ENCODE data around the gene SPRR2F.
"Not testable (repeated sequence)": the region's sequence is repeated elsewhere in the genome, so short reads cannot be mapped to it uniquely, and the experiment has no call there.

SPRR2F gene, protein sequence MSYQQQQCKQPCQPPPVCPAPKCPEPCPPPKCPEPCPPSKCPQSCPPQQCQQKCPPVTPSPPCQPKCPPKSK

DNA sequence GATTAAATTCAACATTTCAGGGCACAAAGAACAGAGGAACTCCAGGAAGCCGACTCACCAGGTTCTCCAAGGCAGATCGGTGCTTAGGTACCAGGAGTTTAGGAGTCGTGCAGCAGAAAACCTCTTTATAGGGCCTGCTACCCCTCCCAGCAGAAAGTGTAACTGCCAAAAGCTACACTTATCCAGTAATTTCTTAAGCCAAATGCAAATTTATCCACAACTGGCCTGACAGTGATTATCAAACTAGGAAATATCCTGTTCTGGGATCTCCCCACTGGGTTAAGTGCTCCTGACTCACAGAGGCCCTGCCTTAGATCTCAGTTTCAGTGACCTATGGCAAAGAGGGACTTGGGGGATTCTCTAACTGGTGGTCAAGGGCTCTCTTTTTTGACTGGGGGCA, at the start of gene SPRR2F:
SPRR2F (minus strand) TSS at position 101 of the 400 bp plus-strand sequence. CDS start 783 bp downstream, outside the sequence.
- no peaks in the 10 kb centered on the region for H3K4me1 ChIP-seq
- no peak within 1 kb of the TSS for H3K4me3 ChIP-seq
- H3K36me3 ChIP-seq (replicated peaks), result no peaks in the 10 kb centered on the region
- in situ Hi-C loops (cut with MboI; ENCODE audit: low sequenced_read_pairs), result no loop called here
- H3K27me3 ChIP-seq (ENCODE audit: low read depth), result no peaks in the 10 kb centered on the region
- no peaks in the 10 kb centered on the region for H3K9me3 ChIP-seq
- DNase-seq (ENCODE audit: low spot score in 2 of 2), result no peak

DNA sequence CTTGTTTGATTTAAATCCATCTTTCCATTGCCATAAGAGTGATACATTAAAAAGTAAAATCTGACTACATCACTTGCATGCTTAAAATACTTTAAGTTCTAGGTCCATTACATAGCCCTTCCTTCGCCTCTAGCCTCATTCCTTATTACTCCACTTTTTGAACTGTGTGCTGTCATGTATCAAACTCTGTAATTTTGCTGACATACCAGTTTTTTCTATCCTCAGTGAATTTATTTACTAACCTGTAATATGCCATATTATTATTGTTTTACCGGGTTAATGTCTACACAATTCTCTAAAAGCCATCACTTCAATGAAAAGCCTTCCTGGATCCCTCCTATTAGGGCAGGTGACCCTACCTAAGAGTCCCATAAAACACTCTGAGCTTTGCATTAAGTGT, 42.2 kb upstream of the SPRR2F start:
- Histone ChIP-seq H3K27me3 (ENCODE audit: low read depth) (peaks cover 4% of the 10 kb centered on the region), H3K4me1 (no peaks in the 10 kb centered on the region), H3K9me3 (no peaks in the 10 kb centered on the region; the same call in 1 of the 2 replicates), H3K4me3 (no peak overlapping the region), H3K36me3 (replicated peaks) (no peaks in the 10 kb centered on the region)
- in situ Hi-C loops (cut with MboI; ENCODE audit: low sequenced_read_pairs), result no loop called here
- no peak for DNase-seq (ENCODE audit: low spot score in 2 of 2)

DNA sequence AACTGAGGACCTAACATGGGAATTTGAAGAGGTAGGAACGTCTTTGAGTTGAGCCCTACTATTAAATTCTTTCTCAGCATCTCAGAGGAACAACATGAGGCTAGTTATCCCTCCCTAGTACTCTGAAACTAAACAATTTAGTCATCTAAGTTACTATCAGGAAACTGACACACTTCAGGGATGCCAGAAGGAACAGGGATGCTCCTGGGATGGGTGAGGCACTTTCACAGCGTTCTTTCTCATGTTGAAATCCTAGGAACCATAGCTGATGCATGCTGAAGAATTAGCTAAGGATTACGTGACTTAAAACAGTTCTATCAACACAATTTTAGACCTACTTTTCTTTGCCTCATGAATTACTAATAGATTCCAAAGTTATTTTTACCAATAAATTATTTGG, 39.2 kb upstream of the SPRR2F start:
- no peak for DNase-seq (ENCODE audit: low spot score in 2 of 2)
- Histone ChIP-seq H3K4me1 (no peaks in the 10 kb centered on the region), H3K4me3 (no peak overlapping the region), H3K27me3 (ENCODE audit: low read depth) (peaks cover 4% of the 10 kb centered on the region), H3K36me3 (replicated peaks) (no peaks in the 10 kb centered on the region), H3K9me3 (no peaks in the 10 kb centered on the region)
- in situ Hi-C loops (cut with MboI; ENCODE audit: low sequenced_read_pairs), result no loop called here

DNA sequence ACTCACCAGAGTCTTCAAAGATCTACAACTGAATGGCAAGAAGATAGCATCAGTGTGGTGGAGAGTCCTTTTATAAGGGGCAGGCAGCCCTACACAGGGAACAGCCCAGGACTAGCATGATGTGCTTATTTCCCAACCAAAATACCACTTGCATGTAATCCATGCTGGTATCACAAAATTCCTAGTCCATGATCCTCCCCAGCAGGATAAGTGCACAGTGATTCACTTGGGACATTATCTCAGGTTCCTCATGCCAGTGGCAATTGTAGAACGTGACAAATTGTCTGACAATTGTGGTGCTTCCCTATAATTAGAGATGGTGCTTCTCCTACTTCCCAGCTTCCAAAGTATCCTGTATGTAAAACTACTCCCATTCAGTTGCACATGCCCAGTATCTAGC, 37.5 kb upstream of the SPRR2F start, which contains the start of gene SPRR2G:
SPRR2G (minus strand) TSS at position 45 of the 400 bp plus-strand sequence. CDS start 780 bp downstream, outside the sequence.
- Histone ChIP-seq H3K4me3 (no peak within 1 kb of the TSS), H3K27me3 (ENCODE audit: low read depth) (peaks cover 4% of the 10 kb centered on the region), H3K9me3 (no peaks in the 10 kb centered on the region), H3K36me3 (replicated peaks) (no peaks in the 10 kb centered on the region), H3K4me1 (no peaks in the 10 kb centered on the region)
- no peak for DNase-seq (ENCODE audit: low spot score in 2 of 2)
- in situ Hi-C loops (cut with MboI; ENCODE audit: low sequenced_read_pairs), result no loop called here

DNA sequence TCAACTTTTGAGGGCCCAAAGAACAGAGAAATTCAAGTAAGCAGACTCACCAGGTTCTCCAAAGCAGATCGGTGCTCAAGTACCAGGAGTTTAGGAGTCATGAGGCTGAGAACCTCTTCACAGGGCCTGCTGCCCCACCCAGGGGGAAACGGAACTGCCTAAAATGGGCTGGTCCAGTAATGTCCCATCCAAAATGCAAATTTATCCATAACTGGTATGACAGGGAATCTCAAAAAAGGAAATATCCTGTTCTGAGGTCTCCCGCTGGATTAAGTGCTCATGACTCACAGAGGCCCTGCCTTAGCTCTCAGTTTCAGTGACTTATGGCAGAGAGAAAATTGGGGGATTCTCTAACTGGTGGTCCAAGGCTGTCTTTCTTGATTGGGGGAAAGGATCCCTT, 28.1 kb upstream of the SPRR2F start:
- Histone ChIP-seq H3K36me3 (replicated peaks) (no peaks in the 10 kb centered on the region), H3K9me3 (no peaks in the 10 kb centered on the region), H3K4me1 (no peaks in the 10 kb centered on the region), H3K4me3 (no peak overlapping the region), H3K27me3 (ENCODE audit: low read depth) (peaks cover 3% of the 10 kb centered on the region; the same call in 1 of the 2 replicates)
- in situ Hi-C loops (cut with MboI; ENCODE audit: low sequenced_read_pairs), result no loop called here
- DNase-seq (ENCODE audit: low spot score in 2 of 2), result no peak

DNA sequence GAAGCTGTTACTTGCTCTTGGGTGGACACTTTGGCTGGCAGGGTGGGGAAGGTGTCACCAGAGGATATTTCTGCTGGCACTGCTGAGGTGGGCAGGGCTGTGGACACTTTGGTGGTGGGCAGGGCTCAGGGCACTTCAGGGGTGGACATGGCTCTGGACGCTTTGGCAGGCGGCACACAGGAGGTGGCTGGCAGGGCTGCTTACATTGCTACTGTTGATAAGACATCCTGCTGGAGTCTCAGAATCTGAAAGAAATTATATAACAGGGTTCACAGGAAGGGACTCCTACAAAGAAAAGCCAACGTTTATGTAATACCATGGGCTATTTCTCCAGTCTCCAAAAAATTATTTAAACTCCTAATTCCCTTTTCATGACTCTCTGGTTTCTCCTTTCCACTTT, 27.2 kb upstream of the SPRR2F start:
- Histone ChIP-seq H3K4me1 (no peaks in the 10 kb centered on the region), H3K4me3 (no peak overlapping the region), H3K27me3 (ENCODE audit: low read depth) (peaks cover 3% of the 10 kb centered on the region; the same call in 1 of the 2 replicates), H3K9me3 (no peaks in the 10 kb centered on the region), H3K36me3 (replicated peaks) (no peaks in the 10 kb centered on the region)
- in situ Hi-C loops (cut with MboI; ENCODE audit: low sequenced_read_pairs), result no loop called here
- DNase-seq (ENCODE audit: low spot score in 2 of 2), result no peak

DNA sequence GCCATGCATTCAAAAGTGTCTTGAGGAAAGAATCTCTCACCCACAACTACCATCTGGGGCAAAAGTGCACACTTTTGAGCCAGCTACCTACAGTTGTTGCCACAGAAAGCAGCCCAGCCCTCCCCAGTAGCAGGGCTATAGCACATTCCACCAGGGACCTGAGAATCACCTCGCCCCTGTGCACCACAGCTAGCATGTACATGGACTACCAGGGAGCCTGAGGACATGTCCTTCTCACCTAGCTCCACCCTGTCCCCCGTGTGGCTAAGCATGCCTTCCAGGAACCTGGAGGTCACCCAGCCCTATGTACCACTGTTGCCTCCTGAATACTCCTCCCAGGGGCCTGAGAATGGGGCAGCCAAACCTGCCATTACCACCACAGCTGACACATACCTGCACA, 20.4 kb upstream of the SPRR2F start:
- no peaks in the 10 kb centered on the region; the same call in 1 of the 2 replicates for H3K27me3 ChIP-seq (ENCODE audit: low read depth)
- in situ Hi-C loops (cut with MboI; ENCODE audit: low sequenced_read_pairs), result no loop called here
- DNase-seq (ENCODE audit: low spot score in 2 of 2), result no peak
- H3K4me3 ChIP-seq, result no peak overlapping the region
- no peaks in the 10 kb centered on the region for H3K36me3 ChIP-seq (replicated peaks)
- H3K9me3 ChIP-seq, result no peaks in the 10 kb centered on the region
- no peaks in the 10 kb centered on the region for H3K4me1 ChIP-seq

DNA sequence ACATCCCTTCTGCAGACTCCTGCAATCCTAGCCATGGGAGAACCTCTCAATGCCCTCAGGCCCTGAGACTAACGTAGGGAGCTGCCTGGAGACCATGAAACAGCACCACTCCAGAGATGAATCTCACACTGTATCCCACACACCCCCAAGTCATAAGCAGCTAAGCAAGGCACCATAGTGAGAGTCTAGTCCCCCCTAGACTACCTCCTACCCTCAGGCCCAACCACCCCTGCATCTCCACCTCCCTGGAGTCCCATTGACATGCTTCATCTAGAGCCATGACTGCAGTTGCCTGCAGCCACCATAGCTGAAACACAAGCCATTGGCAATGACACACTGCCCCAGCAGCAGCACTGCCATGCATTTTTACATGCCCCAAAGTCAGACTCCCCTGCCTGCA, 20.0 kb upstream of the SPRR2F start:
- H3K27me3 ChIP-seq (ENCODE audit: low read depth), result no peaks in the 10 kb centered on the region; the same call in 1 of the 2 replicates
- in situ Hi-C loops (cut with MboI; ENCODE audit: low sequenced_read_pairs), result no loop called here
- H3K9me3 ChIP-seq, result no peaks in the 10 kb centered on the region
- no peaks in the 10 kb centered on the region for H3K4me1 ChIP-seq
- no peaks in the 10 kb centered on the region for H3K36me3 ChIP-seq (replicated peaks)
- DNase-seq (ENCODE audit: low spot score in 2 of 2), result no peak
- no peak overlapping the region for H3K4me3 ChIP-seq

DNA sequence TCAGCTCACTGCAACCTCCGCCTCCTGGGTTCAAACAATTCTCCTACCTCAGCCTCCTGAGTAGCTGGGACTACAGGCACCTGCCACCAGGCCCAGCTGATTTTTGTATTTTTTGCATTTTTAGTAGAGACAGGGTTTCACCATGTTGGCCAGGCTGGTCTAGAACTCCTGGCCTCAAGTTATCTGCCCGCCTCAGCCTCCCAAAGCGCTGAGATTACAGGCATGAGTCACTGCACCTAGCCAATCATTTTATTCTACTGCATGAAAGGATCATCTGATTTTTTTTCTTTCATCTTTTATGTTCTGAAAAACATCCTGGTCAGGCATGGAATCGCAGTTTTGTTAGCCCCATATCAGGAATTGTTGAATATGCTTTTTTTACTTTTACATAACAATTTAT, 15.4 kb upstream of the SPRR2F start:
- H3K27me3 ChIP-seq (ENCODE audit: low read depth); in situ Hi-C loops (cut with MboI; ENCODE audit: low sequenced_read_pairs); H3K36me3 ChIP-seq (replicated peaks); H3K4me1 ChIP-seq; H3K4me3 ChIP-seq; H3K9me3 ChIP-seq; DNase-seq (ENCODE audit: low spot score in 2 of 2): not testable (repeated sequence)

DNA sequence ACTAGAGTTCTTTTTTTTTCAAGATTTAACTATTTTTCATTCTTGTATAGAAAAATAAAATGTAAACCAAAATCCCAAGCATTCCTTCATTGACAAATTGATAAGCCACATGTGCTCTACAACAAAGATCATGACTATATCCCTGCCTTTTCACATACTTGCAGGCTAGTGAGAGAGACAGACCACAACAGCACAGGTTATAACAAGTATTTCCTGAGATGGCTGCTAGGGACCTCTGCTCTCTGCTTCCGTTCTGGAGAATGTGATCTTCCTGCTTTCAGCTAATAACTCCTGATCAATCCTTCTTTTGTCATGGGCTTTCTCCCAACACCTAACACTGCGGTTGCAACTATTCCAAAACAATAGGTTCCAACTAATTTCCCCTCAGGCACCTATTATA, 14.0 kb upstream of the SPRR2F start:
- Histone ChIP-seq H3K9me3 (no peaks in the 10 kb centered on the region), H3K36me3 (replicated peaks) (no peaks in the 10 kb centered on the region), H3K4me3 (no peak overlapping the region), H3K27me3 (ENCODE audit: low read depth) (no peaks in the 10 kb centered on the region), H3K4me1 (no peaks in the 10 kb centered on the region)
- no peak for DNase-seq (ENCODE audit: low spot score in 2 of 2)
- in situ Hi-C loops (cut with MboI; ENCODE audit: low sequenced_read_pairs), result no loop called here

DNA sequence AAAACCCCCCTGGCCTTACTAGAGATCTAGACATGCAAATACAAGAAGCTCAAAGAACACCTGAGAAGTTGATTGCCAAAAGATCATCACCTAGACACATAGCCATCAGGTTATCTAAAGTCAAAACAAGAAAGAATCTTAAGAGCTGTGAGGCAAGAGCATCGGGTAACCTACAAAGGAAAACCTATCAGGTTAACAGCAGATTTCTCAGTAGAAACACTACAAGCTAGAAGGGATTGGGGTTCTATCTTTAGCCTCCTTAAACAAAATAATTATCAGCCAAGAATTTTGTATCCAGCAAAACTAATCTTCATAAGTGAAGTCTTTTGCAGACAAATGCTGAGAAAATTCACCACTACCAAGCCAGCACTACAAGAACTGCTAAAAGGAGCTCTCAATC, 12.2 kb upstream of the SPRR2F start:
- Histone ChIP-seq H3K4me3 (no peak overlapping the region), H3K4me1 (no peaks in the 10 kb centered on the region), H3K36me3 (replicated peaks) (no peaks in the 10 kb centered on the region), H3K27me3 (ENCODE audit: low read depth) (no peaks in the 10 kb centered on the region), H3K9me3 (no peaks in the 10 kb centered on the region)
- in situ Hi-C loops (cut with MboI; ENCODE audit: low sequenced_read_pairs), result no loop called here
- DNase-seq (ENCODE audit: low spot score in 2 of 2), result no peak

DNA sequence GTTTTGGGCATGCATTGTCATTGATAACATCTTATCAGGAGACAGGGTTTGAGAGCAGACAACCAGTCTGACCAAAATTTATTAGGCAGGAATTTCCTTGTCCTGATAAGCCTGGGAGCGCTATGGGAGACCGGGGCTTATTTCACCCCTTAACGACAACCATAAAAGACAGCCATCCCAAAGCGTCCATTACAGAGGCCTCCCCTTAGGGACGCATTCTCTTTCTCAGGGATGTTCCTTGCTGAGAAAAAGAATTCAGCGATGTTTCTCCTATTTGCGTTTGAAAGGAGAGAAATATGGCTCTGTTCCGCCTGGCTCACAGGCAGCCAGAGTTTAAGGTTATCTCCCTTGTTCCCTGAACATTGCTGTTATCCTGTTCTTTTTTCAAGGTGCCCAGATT, 10.5 kb upstream of the SPRR2F start:
- DNase-seq (ENCODE audit: low spot score in 2 of 2); H3K36me3 ChIP-seq (replicated peaks); H3K4me3 ChIP-seq; H3K9me3 ChIP-seq; H3K4me1 ChIP-seq; H3K27me3 ChIP-seq (ENCODE audit: low read depth); in situ Hi-C loops (cut with MboI; ENCODE audit: low sequenced_read_pairs): not testable (repeated sequence)

DNA sequence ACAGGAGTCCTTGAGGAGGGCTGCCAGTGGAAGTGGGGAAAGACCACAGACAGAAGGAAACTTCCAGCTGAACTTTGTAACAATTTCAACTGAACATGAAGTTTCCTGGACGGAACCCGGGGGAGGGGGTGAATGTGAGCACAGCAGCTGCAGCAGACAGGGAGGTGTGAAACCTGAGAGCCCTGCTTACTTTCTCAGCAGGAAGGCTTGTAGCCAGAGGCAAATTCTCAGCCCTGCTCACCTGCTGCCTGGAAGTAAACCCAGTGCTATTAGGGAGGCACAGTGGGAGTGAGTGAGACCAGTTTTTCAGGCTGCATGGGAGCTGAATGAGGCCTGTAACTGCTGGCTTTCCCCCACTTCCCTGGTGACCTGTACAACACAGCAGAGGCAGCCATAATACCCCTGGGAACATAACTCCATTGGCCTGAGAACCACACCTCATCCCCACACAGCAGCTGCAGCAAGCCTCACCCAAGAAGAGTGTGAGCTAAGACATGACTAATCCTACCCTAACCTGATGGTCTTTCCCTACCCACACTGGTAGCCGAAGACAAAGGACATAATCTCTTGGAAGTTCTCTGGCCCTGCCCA, 9.6 kb upstream of the SPRR2F start:
- H3K4me1 ChIP-seq, result no peaks in the 10 kb centered on the region
- H3K4me3 ChIP-seq, result no peak overlapping the region
- no peak for DNase-seq (ENCODE audit: low spot score in 2 of 2)
- in situ Hi-C loops (cut with MboI; ENCODE audit: low sequenced_read_pairs), result no loop called here
- H3K36me3 ChIP-seq (replicated peaks), result no peaks in the 10 kb centered on the region
- H3K27me3 ChIP-seq (ENCODE audit: low read depth), result no peaks in the 10 kb centered on the region
- no peaks in the 10 kb centered on the region for H3K9me3 ChIP-seq

DNA sequence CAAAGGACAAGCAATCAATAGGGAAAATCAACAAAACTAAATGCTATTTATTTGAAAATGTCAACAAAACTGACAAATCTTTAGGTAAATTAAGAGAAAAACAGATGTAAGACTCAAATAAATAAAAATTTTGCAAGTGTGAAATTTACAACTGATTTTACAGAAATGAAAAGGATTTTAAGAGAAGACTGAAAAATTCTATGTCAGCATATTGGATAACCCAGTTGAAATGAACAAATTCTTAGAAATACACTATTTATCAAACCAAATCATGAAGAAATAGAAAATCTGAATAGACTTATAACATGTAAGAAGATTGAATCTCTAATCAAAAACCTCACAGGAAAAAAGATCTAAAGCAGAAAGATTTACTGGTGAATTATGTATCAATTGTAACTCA, 7.6 kb upstream of the SPRR2F start:
- no peaks in the 10 kb centered on the region for H3K27me3 ChIP-seq (ENCODE audit: low read depth)
- no peak overlapping the region for H3K4me3 ChIP-seq
- in situ Hi-C loops (cut with MboI; ENCODE audit: low sequenced_read_pairs), result no loop called here
- no peaks in the 10 kb centered on the region for H3K4me1 ChIP-seq
- no peaks in the 10 kb centered on the region for H3K36me3 ChIP-seq (replicated peaks)
- no peak for DNase-seq (ENCODE audit: low spot score in 2 of 2)
- H3K9me3 ChIP-seq, result no peaks in the 10 kb centered on the region

DNA sequence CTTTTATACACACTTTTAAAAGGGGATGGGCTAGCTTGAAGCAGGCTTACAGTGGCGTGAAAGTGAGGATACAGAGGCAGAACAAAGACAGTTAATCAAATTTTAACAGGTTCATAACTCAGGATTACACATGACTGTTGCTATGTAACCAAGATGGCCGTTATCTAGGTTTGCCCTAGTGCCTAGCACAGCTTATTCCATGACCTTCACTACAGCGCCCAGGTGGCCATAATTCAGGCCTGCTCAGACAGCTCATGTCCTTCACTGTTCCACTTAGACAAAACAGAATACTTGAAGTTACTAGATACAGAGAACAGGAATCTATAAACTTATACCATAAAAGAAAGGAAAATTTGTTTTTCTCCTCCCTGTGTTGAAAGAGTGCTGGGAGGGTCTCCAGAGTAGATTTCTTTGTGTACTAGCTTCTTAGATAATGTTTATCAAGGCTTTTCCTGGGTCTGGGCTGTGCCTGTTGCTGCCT, 6.2 kb upstream of the SPRR2F start:
- H3K27me3 ChIP-seq (ENCODE audit: low read depth), result no peaks in the 10 kb centered on the region
- no peaks in the 10 kb centered on the region for H3K4me1 ChIP-seq
- no peak for DNase-seq (ENCODE audit: low spot score in 2 of 2)
- no peaks in the 10 kb centered on the region for H3K9me3 ChIP-seq
- H3K4me3 ChIP-seq, result no peak overlapping the region
- no peaks in the 10 kb centered on the region for H3K36me3 ChIP-seq (replicated peaks)
- in situ Hi-C loops (cut with MboI; ENCODE audit: low sequenced_read_pairs), result no loop called here
